WTC11 (cell line): ENCODE measurements around the gene TMC1. TPM values are rescaled to one million over a fixed set of nuclear protein-coding genes. Genes with fewer than 3 reads are reported as not detected.
A peak's percentile ranks its signal among the peaks of the same experiment; 100 is the strongest.

Experiments
- ATAC-seq: fragments of 200-7000 bp; cut with Tn5 transposase; 2 replicates; pipeline ENCODE4 v1.10.0; 2021; ENCODE audit warnings: mild to moderate bottlenecking, moderate library complexity
- CTCF ChIA-PET: fragments of 300-600 bp; sonication (Branson Sonifier 250); formaldehyde crosslinking; loops from one replicate; lab custom pipeline; 2021; ENCODE audit warnings: antibody characterized with exemption; lab: Charles Lee
- POLR2A ChIA-PET: fragments of 350-600 bp; sonication (Branson Sonifier 250); formaldehyde crosslinking; loops from one replicate; lab custom pipeline; 2021; ENCODE audit warnings: antibody characterized with exemption; lab: Charles Lee
- DNase-seq: peaks from one replicate; pipeline ENCODE4 v3.0.0; 2021; ENCODE audit warnings: low spot score
- H3K27ac Mint-ChIP-seq: 2 replicates; pipeline ENCODE4 v1.8.0; 2021; ENCODE audit warnings: mixed read lengths
- H3K27me3 Mint-ChIP-seq: 2 replicates; pipeline ENCODE4 v1.8.0; 2021; ENCODE audit warnings: low read depth, mild to moderate bottlenecking, moderate library complexity, mixed read lengths
- H3K36me3 Mint-ChIP-seq: 2 replicates; pipeline ENCODE4 v1.8.0; 2021; ENCODE audit warnings: mixed read lengths
- H3K4me1 Mint-ChIP-seq: 2 replicates; pipeline ENCODE4 v1.8.0; 2022; ENCODE audit warnings: mixed read lengths
- H3K4me3 Mint-ChIP-seq: 2 replicates; pipeline ENCODE4 v1.8.0; 2021; ENCODE audit warnings: mild to moderate bottlenecking, moderate library complexity, mixed read lengths
- H3K9me3 Mint-ChIP-seq: 2 replicates; pipeline ENCODE4 v1.8.0; 2021; ENCODE audit warnings: mixed read lengths
- E2F4 ChIP-seq: sonication (generic); formaldehyde crosslinking; IDR thresholded peaks from 2 replicates; pipeline ENCODE4 v1.8.1; 2022; ENCODE audit warnings: low read depth, mild to moderate bottlenecking, moderate library complexity, missing genetic modification reagents, borderline replicate concordance
- FOXK1 ChIP-seq: sonication (generic); formaldehyde crosslinking; IDR thresholded peaks from 2 replicates; pipeline ENCODE4 v1.8.0; 2022; ENCODE audit warnings: mild to moderate bottlenecking, moderate library complexity, missing genetic modification reagents
- GABPB1 ChIP-seq: sonication (generic); formaldehyde crosslinking; IDR thresholded peaks from 2 replicates; pipeline ENCODE4 v1.8.1; 2023; ENCODE audit warnings: mild to moderate bottlenecking, missing genetic modification reagents
- NR2C2 ChIP-seq: sonication (generic); formaldehyde crosslinking; IDR thresholded peaks from 2 replicates; pipeline ENCODE4 v1.8.0; 2022; ENCODE audit warnings: mild to moderate bottlenecking, missing genetic modification reagents
- OVOL2 ChIP-seq: fragments of 250-450 bp; sonication (Bioruptor Pico); IDR thresholded peaks from 2 replicates; pipeline ENCODE4 v1.9.0; 2021; ENCODE audit warnings: mild to moderate bottlenecking, borderline replicate concordance
- STAT6 ChIP-seq: sonication (generic); formaldehyde crosslinking; conservative IDR thresholded peaks from 2 replicates; pipeline ENCODE4 v1.8.1; 2023; ENCODE audit warnings: mild to moderate bottlenecking, low read depth, missing genetic modification reagents, moderate library complexity
- ZNF138 ChIP-seq: sonication (generic); formaldehyde crosslinking; conservative IDR thresholded peaks from 2 replicates; pipeline ENCODE4 v1.8.1; 2022; ENCODE audit warnings: mild to moderate bottlenecking, moderate library complexity, missing genetic modification reagents
- ZNF281 ChIP-seq: sonication (generic); formaldehyde crosslinking; IDR thresholded peaks from 2 replicates; pipeline ENCODE4 v1.8.0; 2023; ENCODE audit warnings: mild to moderate bottlenecking, missing genetic modification reagents
- total RNA-seq: library from RNA; stranded (reverse); gene quantifications from 3 replicates; pipeline ENCODE4 v1.2.3, GENCODE V29; 2021
- TF ChIP-seq, protein P1 (sequence below): sonication (generic); formaldehyde crosslinking; IDR thresholded peaks from 2 replicates; pipeline ENCODE4 v1.8.0; 2022; ENCODE audit warnings: missing genetic modification reagents
- TF ChIP-seq, protein P2 (sequence below): fragments of 200-600 bp; IDR thresholded peaks from 2 replicates; pipeline ENCODE4 v1.8.0; 2022; ENCODE audit warnings: antibody characterized with exemption
- TF ChIP-seq, protein P3 (sequence below): sonication (generic); formaldehyde crosslinking; IDR thresholded peaks from 2 replicates; pipeline ENCODE4 v1.8.0; 2022; ENCODE audit warnings: mild to moderate bottlenecking, missing genetic modification reagents

Gene TMC1
- total RNA-seq, 1 experiment from 2014 or later: 0.31 TPM

DNA sequence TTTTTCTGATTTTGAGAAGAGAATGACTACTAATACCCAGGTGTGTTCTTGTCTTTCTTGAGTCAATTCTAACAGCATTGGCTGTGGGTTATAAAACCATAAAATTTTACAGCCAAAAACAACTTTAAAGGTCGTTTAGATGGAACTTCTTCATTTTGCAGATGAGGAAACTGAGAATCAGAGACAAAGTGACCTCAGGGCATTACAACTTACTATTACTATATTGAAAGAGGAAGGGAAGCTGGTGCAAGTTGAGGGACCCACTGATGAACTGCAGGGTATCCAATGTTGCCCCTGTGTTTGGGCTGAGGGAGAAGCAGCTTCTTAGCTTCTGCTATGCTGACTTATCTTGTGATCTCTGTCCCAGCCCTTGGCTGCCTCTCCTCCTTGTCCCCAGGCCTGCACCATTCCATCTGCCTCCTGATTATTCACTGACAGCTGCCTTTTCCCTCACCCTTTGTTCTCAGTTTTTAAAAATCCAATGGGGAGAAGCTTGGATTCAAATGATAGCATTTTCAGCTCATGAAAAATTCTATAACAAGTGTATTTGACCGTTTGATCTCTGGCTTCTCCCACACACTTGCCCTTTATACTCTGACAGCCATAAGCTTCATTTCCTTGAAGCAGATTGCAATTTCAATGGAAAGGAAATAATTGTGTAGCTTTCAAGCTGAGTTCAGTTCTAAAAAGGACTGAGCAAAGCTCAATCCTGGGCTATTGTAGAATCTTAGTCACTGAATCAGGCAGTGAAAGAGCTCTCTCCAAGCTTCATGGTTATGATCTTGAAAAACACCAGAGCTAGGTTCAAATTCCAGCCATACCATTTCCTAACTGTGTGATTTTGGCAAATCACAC, 68.5 kb downstream of the TMC1 start (continued):
- TF ChIP-seq, protein P1, sequence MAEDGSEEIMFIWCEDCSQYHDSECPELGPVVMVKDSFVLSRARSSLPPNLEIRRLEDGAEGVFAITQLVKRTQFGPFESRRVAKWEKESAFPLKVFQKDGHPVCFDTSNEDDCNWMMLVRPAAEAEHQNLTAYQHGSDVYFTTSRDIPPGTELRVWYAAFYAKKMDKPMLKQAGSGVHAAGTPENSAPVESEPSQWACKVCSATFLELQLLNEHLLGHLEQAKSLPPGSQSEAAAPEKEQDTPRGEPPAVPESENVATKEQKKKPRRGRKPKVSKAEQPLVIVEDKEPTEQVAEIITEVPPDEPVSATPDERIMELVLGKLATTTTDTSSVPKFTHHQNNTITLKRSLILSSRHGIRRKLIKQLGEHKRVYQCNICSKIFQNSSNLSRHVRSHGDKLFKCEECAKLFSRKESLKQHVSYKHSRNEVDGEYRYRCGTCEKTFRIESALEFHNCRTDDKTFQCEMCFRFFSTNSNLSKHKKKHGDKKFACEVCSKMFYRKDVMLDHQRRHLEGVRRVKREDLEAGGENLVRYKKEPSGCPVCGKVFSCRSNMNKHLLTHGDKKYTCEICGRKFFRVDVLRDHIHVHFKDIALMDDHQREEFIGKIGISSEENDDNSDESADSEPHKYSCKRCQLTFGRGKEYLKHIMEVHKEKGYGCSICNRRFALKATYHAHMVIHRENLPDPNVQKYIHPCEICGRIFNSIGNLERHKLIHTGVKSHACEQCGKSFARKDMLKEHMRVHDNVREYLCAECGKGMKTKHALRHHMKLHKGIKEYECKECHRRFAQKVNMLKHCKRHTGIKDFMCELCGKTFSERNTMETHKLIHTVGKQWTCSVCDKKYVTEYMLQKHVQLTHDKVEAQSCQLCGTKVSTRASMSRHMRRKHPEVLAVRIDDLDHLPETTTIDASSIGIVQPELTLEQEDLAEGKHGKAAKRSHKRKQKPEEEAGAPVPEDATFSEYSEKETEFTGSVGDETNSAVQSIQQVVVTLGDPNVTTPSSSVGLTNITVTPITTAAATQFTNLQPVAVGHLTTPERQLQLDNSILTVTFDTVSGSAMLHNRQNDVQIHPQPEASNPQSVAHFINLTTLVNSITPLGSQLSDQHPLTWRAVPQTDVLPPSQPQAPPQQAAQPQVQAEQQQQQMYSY: no peak
- TF ChIP-seq ZNF138 (CRISPR knock-in tag): no peak

DNA sequence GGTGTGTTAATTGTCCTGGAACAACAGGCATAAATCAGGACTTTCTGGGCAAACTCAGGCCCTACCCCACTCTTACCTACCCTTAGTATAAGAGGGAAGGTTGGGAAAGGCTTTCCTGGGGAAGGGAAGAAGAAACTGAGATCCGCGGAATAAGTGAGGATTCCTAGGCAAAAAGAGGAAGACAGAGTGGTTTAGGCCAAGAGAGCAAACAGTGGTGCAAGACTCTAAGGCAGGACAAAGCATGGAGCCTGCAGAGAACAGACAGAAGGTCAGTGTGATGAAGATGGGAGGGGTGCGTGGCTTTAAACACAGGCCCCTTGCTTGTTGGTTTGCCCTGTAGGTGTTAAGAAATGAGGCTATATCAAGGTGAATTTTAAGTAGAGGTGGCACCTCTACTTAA, 69.4 kb downstream of the TMC1 start:
- no peak for TF ChIP-seq FOXK1
- ATAC-seq (no peak), DNase-seq (no peak)
- CTCF ChIA-PET: interaction anchor here (1.4 to 1.6 kb wide), 2 partner anchors 225 to 311 kb away, joined by 3 to 4 read pairs; no protein-coding TSS in a partner anchor
- POLR2A ChIA-PET: no interaction called here
- Mint-ChIP-seq H3K27me3 (no peaks in the 10 kb centered on the region), H3K9me3 (no peaks in the 10 kb centered on the region), H3K4me3 (no peak overlapping the region), H3K4me1 (peaks cover 6% of the 10 kb centered on the region), H3K27ac (no peak overlapping the region), H3K36me3 (no peaks in the 10 kb centered on the region)

- TF ChIP-seq, protein P2, sequence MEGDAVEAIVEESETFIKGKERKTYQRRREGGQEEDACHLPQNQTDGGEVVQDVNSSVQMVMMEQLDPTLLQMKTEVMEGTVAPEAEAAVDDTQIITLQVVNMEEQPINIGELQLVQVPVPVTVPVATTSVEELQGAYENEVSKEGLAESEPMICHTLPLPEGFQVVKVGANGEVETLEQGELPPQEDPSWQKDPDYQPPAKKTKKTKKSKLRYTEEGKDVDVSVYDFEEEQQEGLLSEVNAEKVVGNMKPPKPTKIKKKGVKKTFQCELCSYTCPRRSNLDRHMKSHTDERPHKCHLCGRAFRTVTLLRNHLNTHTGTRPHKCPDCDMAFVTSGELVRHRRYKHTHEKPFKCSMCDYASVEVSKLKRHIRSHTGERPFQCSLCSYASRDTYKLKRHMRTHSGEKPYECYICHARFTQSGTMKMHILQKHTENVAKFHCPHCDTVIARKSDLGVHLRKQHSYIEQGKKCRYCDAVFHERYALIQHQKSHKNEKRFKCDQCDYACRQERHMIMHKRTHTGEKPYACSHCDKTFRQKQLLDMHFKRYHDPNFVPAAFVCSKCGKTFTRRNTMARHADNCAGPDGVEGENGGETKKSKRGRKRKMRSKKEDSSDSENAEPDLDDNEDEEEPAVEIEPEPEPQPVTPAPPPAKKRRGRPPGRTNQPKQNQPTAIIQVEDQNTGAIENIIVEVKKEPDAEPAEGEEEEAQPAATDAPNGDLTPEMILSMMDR: peak; percentile 86
- TF ChIP-seq OVOL2 (CRISPR knock-in tag): no peak
- no peak overlapping the region for H3K27ac Mint-ChIP-seq
- DNase-seq (no peak), ATAC-seq (peak; percentile 78)
- H3K9me3 Mint-ChIP-seq: no peaks in the 10 kb centered on the region
- ChIA-PET CTCF (interaction anchor here (0.5 to 1.0 kb wide), 4 partner anchors 170 to 321 kb away, joined by 3 to 10 read pairs (median 4); no protein-coding TSS in a partner anchor), POLR2A (interaction anchor here (1.4 kb wide), 1 partner anchor 227 kb away, joined by 6 read pairs; the partner anchor contains the start of gene ZFAND5)
- H3K4me1 Mint-ChIP-seq: peaks cover 18% of the 10 kb centered on the region
- no peak overlapping the region for H3K4me3 Mint-ChIP-seq
- H3K27me3 Mint-ChIP-seq: no peaks in the 10 kb centered on the region; the same call in 1 of the 2 replicates
- H3K36me3 Mint-ChIP-seq: no peaks in the 10 kb centered on the region
Measured at GRCh38 chr9:72592502-72593403, 71.3 kb downstream of the TMC1 start.

DNA sequence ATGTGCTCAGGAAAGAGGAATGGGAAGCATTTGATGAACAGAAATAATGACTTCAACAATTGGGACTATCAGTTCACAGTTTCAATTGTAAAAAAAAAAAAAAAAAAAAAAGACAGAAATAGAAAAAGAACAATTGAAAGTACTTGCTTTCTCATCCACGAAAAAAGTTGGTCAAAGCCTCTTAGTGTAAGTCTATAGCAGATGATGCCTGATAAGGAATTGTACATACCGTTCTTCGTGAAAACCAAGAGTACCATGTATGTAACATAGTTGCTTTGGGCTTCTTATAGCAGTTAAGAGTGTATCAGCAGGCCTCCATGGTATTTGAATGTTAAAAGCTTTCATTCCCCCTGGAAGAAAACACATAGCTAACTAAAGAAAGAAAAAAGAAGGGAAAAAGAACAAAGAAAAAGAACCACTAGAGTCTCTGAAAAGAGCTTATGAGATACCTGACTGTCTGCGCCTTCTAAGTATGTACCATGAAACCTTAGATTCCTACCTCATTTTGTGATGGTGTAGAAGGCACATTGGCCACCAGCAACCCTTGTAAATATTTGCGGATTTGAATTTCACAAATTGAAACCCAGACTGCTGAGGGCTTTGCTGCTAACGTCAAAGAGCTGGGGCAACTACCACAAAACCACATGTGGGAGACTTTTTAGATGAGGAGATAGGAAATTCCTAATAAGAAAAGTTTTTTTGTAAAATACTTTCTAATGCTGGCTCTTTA, 75.2 kb downstream of the TMC1 start:
- ATAC-seq (no peak), DNase-seq (no peak)
- ChIA-PET POLR2A (no interaction called here), CTCF (interaction anchor here (1.2 kb wide), 1 partner anchor 226 kb away, joined by 3 read pairs; no protein-coding TSS in a partner anchor)
- no peaks in the 10 kb centered on the region; the same call in 1 of the 2 replicates for H3K27me3 Mint-ChIP-seq
- H3K9me3 Mint-ChIP-seq: no peaks in the 10 kb centered on the region
- H3K4me1 Mint-ChIP-seq: peaks cover 15% of the 10 kb centered on the region
- H3K36me3 Mint-ChIP-seq: no peaks in the 10 kb centered on the region
- H3K4me3 Mint-ChIP-seq: no peak overlapping the region
- H3K27ac Mint-ChIP-seq: no peak overlapping the region
- TF ChIP-seq GABPB1 (no peak), NR2C2 (CRISPR knock-in tag) (no peak), STAT6 (no peak), E2F4 (CRISPR knock-in tag) (no peak), ZNF281 (no peak)
- TF ChIP-seq, protein P3, sequence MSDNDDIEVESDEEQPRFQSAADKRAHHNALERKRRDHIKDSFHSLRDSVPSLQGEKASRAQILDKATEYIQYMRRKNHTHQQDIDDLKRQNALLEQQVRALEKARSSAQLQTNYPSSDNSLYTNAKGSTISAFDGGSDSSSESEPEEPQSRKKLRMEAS: no peak
